OCI-LY3 (cell line): Measurements from ENCODE around the gene CBR3.

Source experiments
- CTCF ChIP-seq: fragments of 200-600, 300-600 bp; sonication (generic); IDR thresholded peaks from 2 replicates; pipeline ENCODE4 v1.5.1; 2014; ENCODE audit warnings: antibody characterized with exemption, low read length, low read depth
- EZH2phosphoT487 ChIP-seq: fragments of 200-600 bp; shearing (Covaris generic); IDR thresholded peaks from 2 replicates; pipeline ENCODE4 v1.6.1; 2018; ENCODE audit warnings: antibody characterized with exemption, mixed run types, low read depth

GRCh38 chr21:36178349-36178748 lies 43.5 kb downstream of the CBR3 start:
- no peak for TF ChIP-seq CTCF
- no peak for TF ChIP-seq EZH2phosphoT487
